Transverse colon (tissue), 4 donors: ENCODE data around the gene SREBF1. TPM values are rescaled to one million over a fixed set of nuclear protein-coding genes. Genes with fewer than 3 reads are reported as not detected.

Experiments
- DNase-seq: peaks from one replicate; pipeline ENCODE4 v3.0.0-alpha.2; 2019
- H3K27ac ChIP-seq, 4 donors: fragments of 200-600 bp; sonication (generic); 2 replicates each; pipeline ENCODE4 v1.5.1; 2016 to 2018; ENCODE audit warnings: inconsistent platforms in 4 of 4
- H3K27me3 ChIP-seq: fragments of 200-600 bp; sonication (generic); 2 replicates; pipeline ENCODE4 v1.5.1; 2017; ENCODE audit warnings: inconsistent platforms
- H3K36me3 ChIP-seq, 4 donors: fragments of 200-600 bp; sonication (generic); 2 replicates each; pipeline ENCODE4 v1.5.1; 2017 to 2019; ENCODE audit warnings: inconsistent platforms in 4 of 4
- H3K4me1 ChIP-seq, 4 donors: fragments of 200-600 bp; sonication (generic); 2 replicates each; pipeline ENCODE4 v1.5.1; 2017 to 2020; ENCODE audit warnings: inconsistent platforms in 4 of 4
- H3K4me3 ChIP-seq, 4 donors: fragments of 200-600 bp; sonication (generic); 1 replicate in 1 of 4; 2 replicates in 3 of 4; pipeline versions ENCODE4 v1.5.1 to v1.6.1; 2017 to 2019; ENCODE audit warnings: inconsistent platforms in 4 of 4
- H3K9me3 ChIP-seq, 2 donors: fragments of 200-600 bp; sonication (generic); 2 replicates each; pipeline ENCODE4 v1.5.1; 2017 to 2019; ENCODE audit warnings: inconsistent platforms in 2 of 2
- EP300 ChIP-seq: sonication (generic); formaldehyde crosslinking; IDR thresholded peaks from one replicate; pipeline ENCODE4 v1.6.1; 2017; ENCODE audit warnings: antibody characterized with exemption, low read depth
- POLR2A ChIP-seq: fragments of 450-650 bp; IDR thresholded peaks from one replicate; pipeline ENCODE4 v1.6.1; 2016; ENCODE audit warnings: antibody characterized with exemption, mild to moderate bottlenecking, moderate library complexity
- POLR2AphosphoS5 ChIP-seq, 3 donors: sonication (generic); formaldehyde crosslinking; IDR thresholded peaks; one replicate each; pipeline ENCODE4 v1.6.1; 2016; ENCODE audit warnings: antibody characterized with exemption in 3 of 3
- WGBS, 2 donors: methylation state at CpG; one replicate each; pipeline ENCODE4 v1.1.5; 2018; ENCODE audit warnings: low coverage in 1 of 2; 5-methylcytosine and 5-hydroxymethylcytosine counted together
- in situ Hi-C, 4 donors: fragments of 200-750 bp; cut with MboI; loops; one replicate each; pipeline versions ENCODE4 v1.15.0 to v1.15.1; 2017; ENCODE audit warnings: low sequenced_read_pairs in 3 of 4, low pct_ligation_motif_present in 1 of 4, low pct_unique_long_range_greater_than_20kb in 1 of 4
- intact Hi-C: fragments of 100-400 bp; cut with DNase I; formaldehyde crosslinking; loops from one replicate; pipeline ENCODE4 v1.15.1; 2023; ENCODE audit warnings: low total_unique reads
- total RNA-seq, 4 donors: library from RNA; depleted of rRNA; stranded (reverse); fragments of >200 nt; gene quantifications; one replicate each; pipeline ENCODE4 v1.1.0, GENCODE V29; 2016
- TF ChIP-seq, protein P1 (sequence below), 5 experiments: fragments of 200-600 bp in 3 of 5; fragments of 450-650 bp in 2 of 5; sonication (generic) in 3 of 5; IDR thresholded peaks; 1 replicate in 2 of 5; 2 replicates in 3 of 5; pipeline ENCODE4 v1.5.1; 2016 to 2017; ENCODE audit warnings: antibody characterized with exemption in 5 of 5, inconsistent platforms in 3 of 5, mild to moderate bottlenecking in 2 of 5, moderate library complexity in 1 of 5

The SREBF1 gene
- total RNA-seq, 4 donors from 2014 or later, result 45.7 to 206 (median 148) TPM

DNA sequence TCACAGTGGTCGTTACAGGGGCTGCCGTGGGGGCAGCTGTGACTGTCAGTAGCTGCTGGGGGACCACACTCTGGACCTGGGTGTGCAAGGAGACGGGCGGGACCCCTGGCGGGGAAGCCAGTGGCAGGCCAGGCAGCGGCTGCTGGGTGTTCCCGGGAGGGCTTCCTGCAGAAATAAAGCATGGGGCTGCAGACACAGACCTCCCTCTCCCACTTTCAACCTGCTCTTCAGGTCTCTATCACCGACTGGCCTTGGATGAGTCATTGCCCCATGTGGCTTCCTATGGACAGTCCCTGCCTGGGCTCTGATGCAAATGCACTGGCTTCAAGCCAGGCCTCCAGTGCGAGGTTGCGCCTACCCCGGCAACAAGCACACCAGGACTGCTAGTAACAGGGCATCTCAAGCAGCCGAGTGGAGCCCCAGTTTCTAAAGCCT is 17.2 kb downstream of the SREBF1 start:
- intact Hi-C loops, result loop anchor here (10.0 kb wide), 1 partner anchor 105 kb away; no protein-coding TSS in a partner anchor
- peak; percentile 85 for DNase-seq
- Histone ChIP-seq H3K4me1 (peaks cover 28 to 67% (median 60%) of the 10 kb centered on the region in 4 donors), H3K27me3 (no peaks in the 10 kb centered on the region), H3K27ac (peak overlapping the region in 3 of 4 donors; percentile 53 to 98 (median 57)), H3K4me3 (no peak overlapping the region), H3K9me3 (no peaks in the 10 kb centered on the region), H3K36me3 (peaks cover 0 to 19% (median 7%) of the 10 kb centered on the region in 4 donors)
- in situ Hi-C loops, result loop anchor here in 1 of 4 donors (5.0 kb wide), 1 partner anchor 38 kb away; no protein-coding TSS in a partner anchor
- 5 to 59% methylated on average over 4 to 12 of the region's 12 CpGs for WGBS, 2 donors
- TF ChIP-seq POLR2A (no peak), EP300 (no peak), POLR2AphosphoS5 (IDR thresholded peaks at IDR 0.05) (peak in 2 of 3 donors; percentile 22 to 36)
- TF ChIP-seq, protein P1, sequence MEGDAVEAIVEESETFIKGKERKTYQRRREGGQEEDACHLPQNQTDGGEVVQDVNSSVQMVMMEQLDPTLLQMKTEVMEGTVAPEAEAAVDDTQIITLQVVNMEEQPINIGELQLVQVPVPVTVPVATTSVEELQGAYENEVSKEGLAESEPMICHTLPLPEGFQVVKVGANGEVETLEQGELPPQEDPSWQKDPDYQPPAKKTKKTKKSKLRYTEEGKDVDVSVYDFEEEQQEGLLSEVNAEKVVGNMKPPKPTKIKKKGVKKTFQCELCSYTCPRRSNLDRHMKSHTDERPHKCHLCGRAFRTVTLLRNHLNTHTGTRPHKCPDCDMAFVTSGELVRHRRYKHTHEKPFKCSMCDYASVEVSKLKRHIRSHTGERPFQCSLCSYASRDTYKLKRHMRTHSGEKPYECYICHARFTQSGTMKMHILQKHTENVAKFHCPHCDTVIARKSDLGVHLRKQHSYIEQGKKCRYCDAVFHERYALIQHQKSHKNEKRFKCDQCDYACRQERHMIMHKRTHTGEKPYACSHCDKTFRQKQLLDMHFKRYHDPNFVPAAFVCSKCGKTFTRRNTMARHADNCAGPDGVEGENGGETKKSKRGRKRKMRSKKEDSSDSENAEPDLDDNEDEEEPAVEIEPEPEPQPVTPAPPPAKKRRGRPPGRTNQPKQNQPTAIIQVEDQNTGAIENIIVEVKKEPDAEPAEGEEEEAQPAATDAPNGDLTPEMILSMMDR (IDR thresholded peaks at IDR 0.05), result no peak

DNA sequence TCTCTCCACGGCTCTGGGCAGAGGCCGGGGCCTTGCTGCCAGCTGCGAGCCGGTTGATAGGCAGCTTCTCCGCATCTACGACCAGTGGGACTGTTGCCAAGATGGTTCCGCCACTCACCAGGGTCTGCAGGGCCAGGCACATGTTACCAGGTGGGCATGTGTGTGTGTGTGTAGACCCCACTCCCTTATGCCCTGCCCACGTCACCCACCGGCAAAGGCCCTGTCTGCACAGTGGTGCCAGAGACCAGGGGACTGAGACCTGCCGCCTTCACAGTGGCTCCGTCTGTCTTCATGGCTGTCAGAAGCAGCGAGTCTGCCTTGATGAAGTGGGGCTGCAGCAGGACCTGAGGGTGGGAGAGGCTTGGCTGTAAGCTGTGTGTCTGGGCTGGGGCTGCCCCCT is 17.7 kb downstream of the SREBF1 start:
- 83% methylated on average over 9 of the region's 12 CpGs; no CpG with 5 or more reads in 1 of the 2 donors for WGBS, 2 donors
- Histone ChIP-seq H3K4me1 (peaks cover 23 to 62% (median 56%) of the 10 kb centered on the region in 4 donors), H3K4me3 (no peak overlapping the region), H3K27me3 (no peaks in the 10 kb centered on the region), H3K9me3 (no peaks in the 10 kb centered on the region), H3K36me3 (peaks cover 0 to 24% (median 7%) of the 10 kb centered on the region in 4 donors), H3K27ac (peak overlapping the region in 3 of 4 donors; percentile 53 to 98 (median 57))
- no peak for DNase-seq
- TF ChIP-seq POLR2A (no peak), POLR2AphosphoS5 (IDR thresholded peaks at IDR 0.05) (no peak), EP300 (no peak)
- TF ChIP-seq, protein P1 (IDR thresholded peaks at IDR 0.05), result no peak
- in situ Hi-C loops, result loop anchor here in 1 of 4 donors (5.0 kb wide), 1 partner anchor 38 kb away; no protein-coding TSS in a partner anchor
- intact Hi-C loops, result loop anchor here (10.0 kb wide), 1 partner anchor 106 kb away; no protein-coding TSS in a partner anchor

DNA sequence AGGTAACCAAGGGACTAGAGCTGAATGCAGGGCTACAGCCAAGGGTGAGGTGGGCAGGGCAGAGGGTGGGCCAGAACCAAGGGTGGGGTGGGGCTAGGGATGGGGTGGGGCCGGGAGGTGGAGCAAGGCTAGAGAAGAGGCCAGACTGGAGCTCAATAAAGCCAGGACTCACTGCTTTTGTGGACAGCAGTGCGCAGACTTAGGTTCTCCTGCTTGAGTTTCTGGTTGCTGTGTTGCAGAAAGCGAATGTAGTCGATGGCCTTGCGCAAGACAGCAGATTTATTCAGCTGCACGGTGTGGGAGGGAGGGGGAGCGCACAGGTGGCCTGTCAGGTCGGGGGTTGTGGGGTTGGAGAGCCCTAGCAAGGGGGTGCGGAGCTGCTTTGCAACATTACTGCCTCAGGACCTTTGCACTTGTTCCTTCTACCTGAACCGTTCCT is 18.7 kb downstream of the SREBF1 start:
- Histone ChIP-seq H3K27ac (peak overlapping the region in 3 of 4 donors; percentile 53 to 98 (median 57)), H3K36me3 (peaks cover 0 to 32% (median 7%) of the 10 kb centered on the region in 4 donors), H3K27me3 (no peaks in the 10 kb centered on the region), H3K4me3 (no peak overlapping the region), H3K9me3 (no peaks in the 10 kb centered on the region), H3K4me1 (peaks cover 19 to 56% (median 50%) of the 10 kb centered on the region in 4 donors)
- WGBS, 2 donors, result 47 to 74% methylated on average over 3 to 10 of the region's 10 CpGs
- in situ Hi-C loops (loop anchor here in 1 of 4 donors (5.0 kb wide), 1 partner anchor 39 kb away; no protein-coding TSS in a partner anchor), intact Hi-C loops (loop anchor here (10.0 kb wide), 1 partner anchor 107 kb away; no protein-coding TSS in a partner anchor)
- TF ChIP-seq POLR2AphosphoS5 (IDR thresholded peaks at IDR 0.05) (peak in 2 of 3 donors; percentile 33 to 77), EP300 (no peak), POLR2A (peak; percentile 64)
- no peak for DNase-seq

DNA sequence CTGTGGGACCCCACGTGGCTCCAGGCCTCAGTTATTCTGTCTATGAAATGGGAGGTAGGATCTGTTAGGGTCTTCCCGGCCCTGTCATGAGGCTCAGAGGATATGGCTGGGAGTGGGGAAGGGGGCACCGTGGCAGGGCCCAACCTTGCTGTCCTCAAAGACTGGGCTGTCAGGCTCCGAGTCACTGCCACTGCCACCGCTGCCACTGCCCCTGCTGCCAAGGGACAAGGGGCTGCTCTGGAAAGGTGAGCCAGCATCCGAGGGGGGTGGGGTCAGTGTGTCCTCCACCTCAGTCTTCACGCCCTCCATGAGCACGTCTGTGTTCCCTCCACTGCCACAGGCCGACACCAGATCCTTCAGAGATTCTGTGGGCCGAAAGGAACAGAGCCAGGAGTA is 19.2 kb downstream of the SREBF1 start:
- TF ChIP-seq POLR2A (no peak), EP300 (no peak)
- Histone ChIP-seq H3K27ac (peak overlapping the region in 3 of 4 donors; percentile 53 to 98 (median 57)), H3K36me3 (peaks cover 0 to 36% (median 7%) of the 10 kb centered on the region in 4 donors), H3K4me3 (no peak overlapping the region), H3K9me3 (no peaks in the 10 kb centered on the region), H3K27me3 (no peaks in the 10 kb centered on the region), H3K4me1 (peaks cover 14 to 52% (median 46%) of the 10 kb centered on the region in 4 donors)
- no peak for DNase-seq
- in situ Hi-C loops (loop anchor here in 1 of 4 donors (5.0 kb wide), 1 partner anchor 40 kb away; no protein-coding TSS in a partner anchor), intact Hi-C loops (loop anchor here (10.0 kb wide), 1 partner anchor 107 kb away; no protein-coding TSS in a partner anchor)
- WGBS, 2 donors, result 88% methylated on average over 10 of the region's 10 CpGs; no CpG with 5 or more reads in 1 of the 2 donors
